Esophagus squamous epithelium (tissue), 4 donors: ENCODE measurements around the gene CD247.

Source experiments
- POLR2A ChIP-seq, 4 donors: fragments of 450-650 bp; IDR thresholded peaks; one replicate each; pipeline ENCODE4 v1.6.1; 2017; ENCODE audit warnings: antibody characterized with exemption in 4 of 4, mild to moderate bottlenecking in 4 of 4, moderate library complexity in 3 of 4
- TF ChIP-seq, protein P1 (sequence below), 6 experiments: fragments of 450-650 bp in 4 of 6; fragments of 200-600 bp in 2 of 6; sonication (generic) in 2 of 6; IDR thresholded peaks; one replicate each; pipeline ENCODE4 v1.5.1; 2016 to 2019; ENCODE audit warnings: antibody characterized with exemption in 6 of 6, mild to moderate bottlenecking in 4 of 6, moderate library complexity in 4 of 6

- TF ChIP-seq, protein P1, sequence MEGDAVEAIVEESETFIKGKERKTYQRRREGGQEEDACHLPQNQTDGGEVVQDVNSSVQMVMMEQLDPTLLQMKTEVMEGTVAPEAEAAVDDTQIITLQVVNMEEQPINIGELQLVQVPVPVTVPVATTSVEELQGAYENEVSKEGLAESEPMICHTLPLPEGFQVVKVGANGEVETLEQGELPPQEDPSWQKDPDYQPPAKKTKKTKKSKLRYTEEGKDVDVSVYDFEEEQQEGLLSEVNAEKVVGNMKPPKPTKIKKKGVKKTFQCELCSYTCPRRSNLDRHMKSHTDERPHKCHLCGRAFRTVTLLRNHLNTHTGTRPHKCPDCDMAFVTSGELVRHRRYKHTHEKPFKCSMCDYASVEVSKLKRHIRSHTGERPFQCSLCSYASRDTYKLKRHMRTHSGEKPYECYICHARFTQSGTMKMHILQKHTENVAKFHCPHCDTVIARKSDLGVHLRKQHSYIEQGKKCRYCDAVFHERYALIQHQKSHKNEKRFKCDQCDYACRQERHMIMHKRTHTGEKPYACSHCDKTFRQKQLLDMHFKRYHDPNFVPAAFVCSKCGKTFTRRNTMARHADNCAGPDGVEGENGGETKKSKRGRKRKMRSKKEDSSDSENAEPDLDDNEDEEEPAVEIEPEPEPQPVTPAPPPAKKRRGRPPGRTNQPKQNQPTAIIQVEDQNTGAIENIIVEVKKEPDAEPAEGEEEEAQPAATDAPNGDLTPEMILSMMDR (IDR thresholded peaks at IDR 0.05): no peak
- TF ChIP-seq POLR2A (IDR thresholded peaks at IDR 0.05): no peak
These were observed 18.0 kb downstream of the CD247 start for GRCh38 chr1:167500283-167500860.
